Stimulated activated CD4-positive, alpha-beta T cell treated with anti-CD3 and anti-CD28 coated beads, Interleukin-1b, Interleukin-23, amount 100 ng/mL, for 1 hour (primary cell): ENCODE results near the gene ATP1B1.

ENCODE experiments used
- DNase-seq, 2 donors: peaks; one replicate each; pipeline ENCODE4 v3.0.0-alpha.2; 2020; ENCODE audit warnings: low read depth in 2 of 2

The ATP1B1 gene

GRCh38 chr1:169094897-169095569 lies 11.5 kb upstream of the ATP1B1 start:
- DNase-seq: no peak

DNA sequence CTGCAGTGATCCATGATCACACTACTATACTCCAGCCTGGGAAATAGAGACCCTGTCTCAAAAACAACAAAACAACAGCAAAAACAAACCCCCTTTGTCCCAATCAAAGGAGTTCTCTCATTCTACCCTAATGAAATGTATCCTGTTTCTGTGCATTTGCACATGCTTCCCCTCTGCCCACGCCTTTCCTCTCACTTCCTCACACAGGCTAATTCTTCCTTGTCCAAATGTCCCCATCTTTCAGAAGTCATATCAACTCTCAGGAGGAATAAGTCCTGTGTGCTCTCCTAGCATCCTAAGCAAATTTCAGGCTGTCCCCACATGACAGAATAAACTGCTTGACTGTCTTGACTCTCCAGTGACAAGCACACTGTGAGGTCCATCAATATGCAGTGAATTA lies 8.1 kb upstream of the ATP1B1 start:
- no peak for DNase-seq

- no peak for DNase-seq
Measured at GRCh38 chr1:169099561-169099960, 6.9 kb upstream of the ATP1B1 start.

GRCh38 chr1:169100208-169100607 lies 6.3 kb upstream of the ATP1B1 start:
- no peak for DNase-seq

GRCh38 chr1:169100651-169101088 lies 5.8 kb upstream of the ATP1B1 start:
- DNase-seq: no peak

- no peak for DNase-seq
Measured at GRCh38 chr1:169102567-169102966, 3.9 kb upstream of the ATP1B1 start.

DNA sequence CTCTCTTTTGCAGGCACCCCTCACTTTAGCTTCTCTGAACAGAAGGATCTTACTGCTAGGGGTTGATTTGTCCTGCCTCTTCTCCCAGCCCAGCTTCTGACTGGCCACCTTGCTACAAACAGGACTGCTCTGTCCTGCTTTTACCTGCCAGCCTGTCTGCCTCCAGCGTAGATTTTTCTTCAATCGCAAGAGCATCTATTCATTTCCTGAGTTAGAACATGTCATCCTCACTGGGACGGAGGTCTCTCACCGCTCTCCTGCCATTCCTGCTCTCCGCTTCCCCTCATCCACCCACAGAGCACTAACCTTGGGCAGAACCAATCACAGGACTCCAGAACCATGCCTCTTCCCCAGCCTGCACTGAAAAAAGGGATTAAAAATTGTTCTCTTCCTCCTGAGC lies 3.5 kb upstream of the ATP1B1 start:
- DNase-seq: no peak

DNA sequence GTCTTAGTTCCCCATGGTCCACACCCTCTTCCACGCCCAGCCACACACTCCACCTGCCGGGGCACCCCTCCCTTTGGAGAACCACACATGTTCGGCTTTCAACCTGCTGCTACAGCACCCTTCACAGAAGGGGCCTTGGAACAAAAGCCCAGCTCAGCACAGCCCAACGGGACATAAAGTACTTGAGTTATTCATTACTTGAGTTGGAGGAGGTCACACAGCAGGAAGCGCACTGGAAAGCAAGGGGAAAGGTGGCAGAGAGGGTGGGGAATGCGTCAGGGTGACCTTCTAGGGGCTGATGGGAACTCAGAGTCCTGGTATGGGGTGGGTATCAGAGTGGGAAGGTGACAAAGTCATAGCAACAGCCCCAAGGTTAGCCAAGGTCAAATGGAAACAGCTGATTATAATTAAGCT lies 3.0 kb upstream of the ATP1B1 start:
- DNase-seq: no peak

- no peak for DNase-seq
Measured at GRCh38 chr1:169105087-169105433, 1.4 kb upstream of the ATP1B1 start.

DNA sequence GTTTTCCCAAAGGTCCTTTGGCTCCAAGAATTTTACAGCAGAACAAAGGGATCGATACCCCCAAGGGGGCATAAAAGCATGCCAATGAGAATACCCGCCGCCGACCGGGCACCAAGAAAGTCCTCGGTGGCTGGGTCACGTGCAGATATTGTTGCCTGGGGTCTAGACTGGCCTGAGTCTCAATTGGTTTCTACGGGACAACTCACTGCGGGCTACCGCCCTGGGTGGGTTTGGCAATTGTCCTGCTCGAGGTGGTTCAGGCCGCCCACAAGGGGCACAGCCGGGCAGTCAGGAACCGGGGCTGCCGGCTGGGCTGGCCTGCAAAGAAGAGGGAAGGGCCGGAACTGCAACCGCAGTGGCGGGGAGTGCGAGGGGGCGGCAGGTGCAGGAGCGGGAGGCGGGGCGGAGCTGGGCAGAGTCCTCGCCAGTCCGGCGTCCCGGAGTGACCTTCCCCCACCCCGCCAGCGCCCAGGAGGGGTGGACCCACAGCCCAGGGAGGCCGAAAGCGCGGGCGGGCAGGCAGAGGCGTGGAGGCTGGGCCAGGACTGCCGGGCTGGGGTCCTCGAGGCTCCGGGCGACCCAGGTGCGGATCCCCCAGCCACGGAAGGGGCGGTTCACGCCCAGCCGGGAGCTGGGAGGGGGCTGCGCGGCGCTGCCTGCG lies 926 bp upstream of the ATP1B1 start:
- no peak for DNase-seq

GRCh38 chr1:169106921-169107602 lies 572 bp downstream of the ATP1B1 start:
- DNase-seq: no peak

DNA sequence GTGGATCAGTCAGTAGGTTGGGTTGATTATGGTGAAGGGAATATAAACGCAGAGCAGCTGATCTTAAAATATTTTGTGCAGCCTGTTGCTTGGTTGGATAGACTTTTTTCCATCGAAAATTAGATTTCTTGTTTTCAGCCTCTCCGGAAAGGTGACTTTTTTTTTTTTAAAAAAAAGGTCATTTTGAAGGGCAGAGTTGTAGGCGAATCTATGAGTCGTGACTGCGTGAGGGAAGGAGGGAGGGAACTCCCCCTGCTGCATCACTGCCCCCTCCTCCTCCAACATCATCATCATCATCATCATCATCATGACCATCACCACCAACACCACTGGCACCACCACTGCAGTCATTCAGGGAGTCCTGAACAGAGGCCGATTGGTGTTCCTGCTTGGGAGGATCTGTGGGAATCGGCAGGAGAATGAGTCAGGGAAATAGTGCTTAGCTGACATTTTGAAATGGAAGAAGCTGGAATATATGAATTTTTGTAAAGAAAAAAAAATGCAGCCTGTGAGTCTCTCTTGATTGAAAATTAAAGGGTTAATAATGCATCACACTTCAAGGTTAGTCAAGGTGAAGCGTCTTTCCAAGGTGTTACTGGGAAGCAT lies 1.2 kb downstream of the ATP1B1 start:
- DNase-seq: no peak

DNA sequence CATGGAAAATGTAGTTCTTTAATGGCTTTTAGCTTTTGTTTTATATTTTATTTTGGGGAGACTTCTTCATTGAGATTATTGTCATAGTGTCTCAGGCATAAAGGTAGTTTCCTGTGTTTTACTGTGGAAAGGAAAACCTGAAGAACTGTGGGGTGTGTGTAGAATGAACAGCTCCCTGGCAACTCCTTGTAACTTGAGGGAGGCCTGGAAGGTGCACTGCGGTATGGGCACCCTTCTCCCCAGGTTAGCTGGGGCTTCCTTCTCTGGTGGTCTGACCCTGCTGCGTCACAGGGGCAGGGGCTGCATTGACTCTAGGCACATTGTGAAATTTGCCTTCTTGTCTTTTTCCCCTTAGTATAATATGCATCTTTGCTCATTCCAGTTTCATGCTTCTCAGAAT lies 1.7 kb downstream of the ATP1B1 start:
- no peak for DNase-seq

DNA sequence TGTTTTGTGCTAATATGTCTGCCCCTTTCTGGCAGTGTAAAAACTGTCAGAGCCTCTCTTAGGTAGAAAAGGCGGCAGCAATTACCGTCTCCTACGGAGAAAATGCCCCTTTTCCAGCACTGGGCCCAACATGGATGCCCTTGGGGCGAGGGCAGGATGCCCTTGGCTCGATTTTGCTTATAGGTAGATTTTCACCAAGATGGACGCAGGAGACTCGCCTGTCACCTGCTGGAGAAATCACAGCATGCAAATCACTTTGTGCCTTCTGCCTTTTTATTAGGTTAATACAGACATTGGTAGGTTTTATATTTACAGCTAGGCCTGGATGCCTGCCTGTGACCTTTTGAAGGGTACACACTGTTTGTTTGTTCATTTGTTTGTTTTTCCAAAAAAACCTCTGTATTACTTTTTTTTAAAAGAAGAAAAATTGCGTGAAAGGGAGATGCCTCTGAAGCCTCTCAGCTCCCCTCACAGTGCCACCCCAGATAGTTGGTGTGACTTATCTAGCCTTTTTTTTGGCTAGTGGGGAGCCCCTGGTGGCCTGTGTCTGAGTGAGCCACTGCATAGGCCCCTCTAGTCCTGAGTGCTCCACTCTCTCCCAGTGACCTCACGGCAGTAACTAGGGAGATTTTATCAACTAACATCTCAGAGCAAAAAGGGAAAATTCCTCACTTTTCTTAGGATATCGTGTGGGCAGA lies 2.5 kb downstream of the ATP1B1 start:
- DNase-seq: no peak

DNA sequence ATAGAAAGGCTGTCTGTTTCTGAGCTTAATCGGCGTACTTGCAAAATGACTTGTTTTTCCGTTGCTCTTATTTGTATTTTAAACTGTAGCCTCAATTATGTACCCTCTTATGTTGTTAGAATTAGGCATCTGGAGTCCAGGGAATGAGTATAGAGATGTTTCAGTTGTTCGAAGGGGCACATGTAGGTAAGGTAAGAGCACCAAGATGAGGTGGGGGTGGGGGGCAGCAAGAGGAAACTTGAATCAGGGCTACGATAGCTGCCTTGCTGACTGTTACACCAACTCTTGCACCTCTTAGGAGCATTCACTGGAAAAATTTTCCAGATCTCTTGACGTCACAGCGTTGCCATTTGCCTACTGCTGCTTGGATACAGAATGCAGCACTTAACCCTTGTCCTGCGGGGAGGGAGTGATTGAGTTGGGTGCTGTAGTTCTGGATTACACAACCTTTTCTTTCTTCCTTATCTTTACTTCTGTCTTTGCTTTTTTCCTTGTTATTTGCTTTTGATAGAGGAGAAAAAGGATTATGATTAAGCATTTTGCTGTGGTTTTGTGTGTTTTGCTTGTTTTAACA lies 3.2 kb downstream of the ATP1B1 start:
- DNase-seq: no peak

- no peak for DNase-seq
Measured at GRCh38 chr1:169110236-169110635, 3.7 kb downstream of the ATP1B1 start.

GRCh38 chr1:169110689-169111447 lies 4.4 kb downstream of the ATP1B1 start:
- no peak for DNase-seq

GRCh38 chr1:169111472-169111871 lies 5.0 kb downstream of the ATP1B1 start:
- no peak for DNase-seq

DNA sequence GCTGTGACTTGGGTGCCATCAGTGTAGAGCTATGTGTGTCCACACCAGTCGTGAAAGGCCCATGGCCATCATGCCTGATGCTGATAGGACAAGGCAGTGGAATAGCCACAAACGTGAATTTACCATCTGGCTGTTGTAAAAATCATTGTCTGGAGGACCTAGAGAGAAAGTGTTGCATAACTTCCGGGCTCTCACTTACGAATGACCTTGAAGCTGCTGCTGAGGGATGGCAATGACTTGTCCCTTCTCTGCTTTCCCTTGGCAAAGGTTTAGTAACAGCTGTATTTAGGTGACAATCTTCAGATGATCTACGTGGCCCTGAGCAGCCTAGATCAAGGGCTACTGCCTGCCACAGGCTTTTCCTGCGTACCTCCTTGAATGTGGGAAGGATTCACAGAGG lies 5.8 kb downstream of the ATP1B1 start:
- no peak for DNase-seq

DNA sequence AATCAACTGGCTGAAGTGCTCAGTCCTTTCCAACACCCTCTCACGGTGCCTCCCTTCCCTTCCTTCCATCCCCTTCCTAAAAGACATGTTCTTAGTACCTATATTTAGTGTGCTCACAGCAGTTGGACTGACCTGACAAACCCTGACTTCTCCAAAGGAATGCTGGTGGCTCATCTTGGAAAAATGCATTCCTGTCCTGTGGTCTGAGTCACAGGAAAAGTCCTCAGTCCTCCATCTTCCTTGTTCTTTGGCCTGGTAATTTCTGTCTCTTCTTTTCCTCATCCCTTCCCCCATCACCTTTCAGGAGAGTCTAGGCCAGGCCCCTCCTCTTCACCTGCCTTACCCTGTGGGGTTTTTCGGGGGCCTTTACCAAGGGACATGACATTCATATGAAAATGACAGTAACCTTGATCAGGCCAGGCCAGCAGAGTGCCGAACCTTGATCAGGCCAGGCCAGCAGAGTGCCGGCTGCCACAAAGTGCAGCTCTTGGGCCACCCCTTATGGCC lies 7.2 kb downstream of the ATP1B1 start:
- no peak for DNase-seq
